Endothelial cell of umbilical vein (primary cell): Measurements from ENCODE around the gene ITGA8. TPM values are rescaled to one million over a fixed set of nuclear protein-coding genes. Genes with fewer than 3 reads are reported as not detected.

Experiments
- BruUV-seq: library from RNA; stranded (reverse); fragments of 400-500 nt; replicated peaks from 2 replicates; lab custom pipeline; 2021; lab: Mats Ljungman, UMichigan
- CTCF ChIA-PET: fragments of 300-600, 350-600 bp; sonication (Branson Sonifier 250); formaldehyde crosslinking; loops from one replicate; lab custom pipeline; 2021; ENCODE audit warnings: antibody characterized with exemption, inconsistent platforms; lab: Charles Lee
- POLR2A ChIA-PET: fragments of 300-600, 350-600 bp; sonication (Branson Sonifier 250); formaldehyde crosslinking; loops from one replicate; lab custom pipeline; 2021; ENCODE audit warnings: antibody characterized with exemption, inconsistent platforms; lab: Charles Lee
- DNase-seq: peaks from one replicate; pipeline ENCODE4 v3.0.0-alpha.2; 2011; ENCODE audit warnings: low read depth, low spot score
- FAIRE-seq: peaks from 2 replicates; lab custom pipeline; 2011; peaks lifted over from hg19 to GRCh38; lab: Jason Lieb, UNC
- H2AFZ ChIP-seq: 2 replicates; pipeline ENCODE4 v1.6.0; 2012; ENCODE audit warnings: low read depth, low read length, control low read depth, inconsistent platforms
- H3K27ac ChIP-seq: 2 replicates; pipeline ENCODE4 v1.5.1; 2011; ENCODE audit warnings: low read depth, mild to moderate bottlenecking, control low read depth, low read length, moderate library complexity; ENCODE audit not compliant: insufficient read depth
- H3K27me3 ChIP-seq, 2 experiments: 2 replicates each; pipeline versions ENCODE4 v1.6.0 to v1.6.1; 2011; ENCODE audit warnings: low read length in 2 of 2, mixed read lengths in 1 of 2; ENCODE audit not compliant: control insufficient read depth in 2 of 2, insufficient read depth in 2 of 2
- H3K36me3 ChIP-seq, 2 experiments: 2 replicates in 1 of 2; 3 replicates in 1 of 2; pipeline ENCODE4 v1.5.1; 2011; ENCODE audit warnings: low read length in 2 of 2, mild to moderate bottlenecking in 1 of 2, moderate library complexity in 1 of 2; ENCODE audit not compliant: control insufficient read depth in 2 of 2, insufficient read depth in 2 of 2; ENCODE audit errors: extremely low read depth in 1 of 2
- H3K4me1 ChIP-seq: 3 replicates; pipeline ENCODE4 v1.5.1; 2011; ENCODE audit warnings: mild to moderate bottlenecking, low read length; ENCODE audit not compliant: control insufficient read depth, insufficient read depth; ENCODE audit errors: extremely low read depth
- H3K4me2 ChIP-seq: 2 replicates; pipeline ENCODE4 v1.6.1; 2011; ENCODE audit warnings: low read length, control low read depth, mixed read lengths; ENCODE audit not compliant: insufficient read depth
- H3K4me3 ChIP-seq, 3 experiments: fragments of 200-600 bp in 1 of 3; sonication (generic), shearing (Covaris generic) in 1 of 3; replicated peaks in 1 of 3; 2 replicates each; pipeline ENCODE4 v1.5.1; 2011 to 2016; ENCODE audit warnings: control low read depth in 3 of 3, low read length in 3 of 3, mild to moderate bottlenecking in 2 of 3, inconsistent platforms in 1 of 3, low read depth in 1 of 3, moderate library complexity in 1 of 3; ENCODE audit not compliant: insufficient read depth in 1 of 3
- H3K79me2 ChIP-seq: 2 replicates; pipeline ENCODE4 v1.6.0; 2012; ENCODE audit warnings: low read length, inconsistent platforms; ENCODE audit not compliant: control insufficient read depth, insufficient read depth
- H3K9ac ChIP-seq: replicated peaks from 2 replicates; pipeline ENCODE3; 2011; ENCODE audit warnings: low read length, control low read depth; ENCODE audit not compliant: insufficient read depth; ENCODE audit errors: extremely low read depth
- H3K9me1 ChIP-seq: replicated peaks from 3 replicates; pipeline ENCODE4 v1.6.0; 2011; ENCODE audit warnings: mild to moderate bottlenecking, low read length; ENCODE audit not compliant: control insufficient read depth, insufficient read depth; ENCODE audit errors: extremely low read depth
- H3K9me3 ChIP-seq: replicated peaks from 2 replicates; pipeline ENCODE4 v1.5.1; 2012; ENCODE audit warnings: low read length, inconsistent platforms; ENCODE audit not compliant: control insufficient read depth, insufficient read depth
- H4K20me1 ChIP-seq: replicated peaks from 2 replicates; pipeline ENCODE3; 2011; ENCODE audit warnings: mild to moderate bottlenecking, low read length; ENCODE audit not compliant: control insufficient read depth, insufficient read depth; ENCODE audit errors: extremely low read depth
- FOS ChIP-seq: IDR thresholded peaks from 2 replicates; pipeline ENCODE4 v1.6.1; 2011; ENCODE audit warnings: mild to moderate bottlenecking, low read length, moderate library complexity, borderline replicate concordance; ENCODE audit not compliant: insufficient read depth
- JUN ChIP-seq: IDR thresholded peaks from 2 replicates; pipeline ENCODE4 v1.6.1; 2011; ENCODE audit warnings: borderline replicate concordance, low read depth; ENCODE audit not compliant: insufficient read length, insufficient read depth
- POLR2AphosphoS5 ChIP-seq: IDR thresholded peaks from 2 replicates; pipeline ENCODE4 v1.6.1; 2012; ENCODE audit warnings: low read depth, mild to moderate bottlenecking, control low read depth, low read length, moderate library complexity; ENCODE audit not compliant: insufficient read depth
- dilution Hi-C: fragments of 300-500 bp; cut with MboI; formaldehyde crosslinking; loops from one replicate; pipeline ENCODE4 v1.15.0; 2019; ENCODE audit warnings: low sequenced_read_pairs; ENCODE audit not compliant: extremely low pct_ligation_motif_present
- intact Hi-C: fragments of 100-400 bp; cut with micrococcal nuclease; formaldehyde crosslinking; loops from one replicate; pipeline ENCODE4 v1.10.0; 2022
- polyA plus RNA-seq, 4 experiments: library from polyadenylated mRNA; depleted of rRNA in 3 of 4; stranded (reverse) in 3 of 4; unstranded in 1 of 4; fragments of >200 nt; gene quantifications; 2 replicates each; pipeline versions ENCODE4 v1.2.1 to v1.2.3, GENCODE V29; 2011 to 2012; ENCODE audit warnings: missing spikeins in 1 of 4
- total RNA-seq: library from RNA; stranded (reverse); gene quantifications from 2 replicates; pipeline ENCODE4 v1.2.3, GENCODE V29; 2021
- TF ChIP-seq, protein P1 (sequence below), 2 donors: IDR thresholded peaks; 1 replicate in 1 of 2; 2 replicates in 1 of 2; pipeline ENCODE4 v1.5.1; 2011; ENCODE audit warnings: low read length in 2 of 2, mild to moderate bottlenecking in 2 of 2, moderate library complexity in 2 of 2, control low read depth in 1 of 2, inconsistent platforms in 1 of 2, low read depth in 1 of 2; ENCODE audit not compliant: insufficient read depth in 1 of 2; ENCODE audit errors: extremely low read depth in 1 of 2

Gene ITGA8
- total and polyA plus RNA-seq, 2 donors (not counting 3 experiments of a cell fraction or from before 2014, with no cell fraction given) = 0.04 to 0.40 TPM

DNA sequence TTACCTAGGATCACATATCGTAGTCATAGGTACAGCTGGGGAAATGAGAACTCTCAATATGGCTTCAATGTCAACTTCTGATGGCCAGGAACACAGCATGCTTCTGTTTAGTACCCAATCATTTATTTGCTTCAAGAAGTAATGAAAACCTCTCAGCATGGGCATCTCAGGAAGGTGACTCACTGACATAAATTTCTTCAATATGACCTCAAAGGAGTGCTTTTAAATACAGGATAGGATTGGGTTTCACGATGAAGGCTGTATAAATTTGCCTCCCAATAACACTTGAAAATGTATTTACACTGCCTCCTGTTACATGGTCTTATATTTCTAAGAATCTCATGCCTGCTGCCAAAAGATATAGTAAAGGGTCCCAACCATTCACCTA lies 15.1 kb downstream of the ITGA8 start:
- Histone ChIP-seq H3K4me2 (peak overlapping the region; percentile 16), H4K20me1 (no peaks in the 10 kb centered on the region), H3K27ac (peak overlapping the region; percentile 15), H3K9ac (no peak overlapping the region), H2AFZ (no peak overlapping the region), H3K4me1 (peaks cover 30% of the 10 kb centered on the region), H3K4me3 (no peak overlapping the region), H3K36me3 (no peaks in the 10 kb centered on the region), H3K27me3 (no peaks in the 10 kb centered on the region), H3K9me3 (no peaks in the 10 kb centered on the region), H3K79me2 (no peaks in the 10 kb centered on the region), H3K9me1 (no peaks in the 10 kb centered on the region)
- intact Hi-C loops = no loop called here
- BruUV-seq = no TSS peak
- dilution Hi-C loops = no loop called here
- POLR2A ChIA-PET = no interaction called here
- TF ChIP-seq FOS (peak; percentile 39), POLR2AphosphoS5 (no peak)
- FAIRE-seq (peak; percentile 85), DNase-seq (peak; percentile 34)
- CTCF ChIA-PET = interaction anchor here (0.6 to 0.9 kb wide), 2 partner anchors 55 to 81 kb away, joined by 3 read pairs; no protein-coding TSS in a partner anchor

DNA sequence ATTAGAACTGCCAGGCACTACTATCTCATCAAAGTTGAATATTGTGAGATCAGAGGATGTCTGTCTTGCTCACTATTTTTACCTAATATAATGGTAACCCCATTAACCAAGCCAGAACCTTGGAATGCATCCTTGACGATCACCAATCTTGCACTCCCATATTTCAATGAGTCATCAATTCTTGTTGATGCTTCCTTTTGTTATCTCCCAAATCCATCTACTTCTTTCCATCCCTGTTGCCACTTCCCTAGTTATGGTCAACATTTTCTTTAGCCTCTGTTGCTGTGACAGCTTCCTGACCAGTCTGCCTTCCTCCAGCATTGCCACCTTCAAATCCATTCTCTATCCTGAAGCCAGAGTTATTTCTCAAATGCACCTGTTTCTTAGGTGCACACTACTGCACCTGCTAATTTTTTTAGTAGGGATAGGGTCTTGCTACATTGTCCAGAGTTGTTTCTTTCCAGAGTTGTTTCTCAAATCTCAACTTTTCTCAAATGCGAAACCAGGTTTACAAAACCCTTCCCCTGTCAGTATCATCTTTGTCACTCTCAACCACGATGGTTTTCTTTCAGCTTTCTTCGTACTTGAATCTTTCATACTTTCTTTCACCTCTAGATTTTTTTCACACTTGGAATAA lies 15.7 kb downstream of the ITGA8 start:
- Histone ChIP-seq H3K4me2 (peak overlapping the region; percentile 69), H3K9me1 (no peaks in the 10 kb centered on the region), H3K27me3 (no peaks in the 10 kb centered on the region), H3K36me3 (no peaks in the 10 kb centered on the region), H3K9ac (no peak overlapping the region), H3K4me1 (peaks cover 30% of the 10 kb centered on the region), H3K9me3 (no peaks in the 10 kb centered on the region), H3K27ac (peak overlapping the region; percentile 53), H3K79me2 (no peaks in the 10 kb centered on the region), H3K4me3 (no peak overlapping the region), H2AFZ (no peak overlapping the region), H4K20me1 (no peaks in the 10 kb centered on the region)
- TF ChIP-seq, protein P1, sequence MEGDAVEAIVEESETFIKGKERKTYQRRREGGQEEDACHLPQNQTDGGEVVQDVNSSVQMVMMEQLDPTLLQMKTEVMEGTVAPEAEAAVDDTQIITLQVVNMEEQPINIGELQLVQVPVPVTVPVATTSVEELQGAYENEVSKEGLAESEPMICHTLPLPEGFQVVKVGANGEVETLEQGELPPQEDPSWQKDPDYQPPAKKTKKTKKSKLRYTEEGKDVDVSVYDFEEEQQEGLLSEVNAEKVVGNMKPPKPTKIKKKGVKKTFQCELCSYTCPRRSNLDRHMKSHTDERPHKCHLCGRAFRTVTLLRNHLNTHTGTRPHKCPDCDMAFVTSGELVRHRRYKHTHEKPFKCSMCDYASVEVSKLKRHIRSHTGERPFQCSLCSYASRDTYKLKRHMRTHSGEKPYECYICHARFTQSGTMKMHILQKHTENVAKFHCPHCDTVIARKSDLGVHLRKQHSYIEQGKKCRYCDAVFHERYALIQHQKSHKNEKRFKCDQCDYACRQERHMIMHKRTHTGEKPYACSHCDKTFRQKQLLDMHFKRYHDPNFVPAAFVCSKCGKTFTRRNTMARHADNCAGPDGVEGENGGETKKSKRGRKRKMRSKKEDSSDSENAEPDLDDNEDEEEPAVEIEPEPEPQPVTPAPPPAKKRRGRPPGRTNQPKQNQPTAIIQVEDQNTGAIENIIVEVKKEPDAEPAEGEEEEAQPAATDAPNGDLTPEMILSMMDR (IDR thresholded peaks at IDR 0.05; ENCODE audit: extremely low read depth in 1 of 2, insufficient read depth in 1 of 2, low read depth in 1 of 2, low read length in 2 of 2) = no peak
- peak; percentile 27 for TF ChIP-seq JUN
- dilution Hi-C loops = no loop called here
- FAIRE-seq (peak; percentile 15), DNase-seq (no peak)
- BruUV-seq = TSS peak; percentile 52
- POLR2A ChIA-PET = no interaction called here
- intact Hi-C loops = loop anchor here (2.0 kb wide), 1 partner anchor 73 kb away; no protein-coding TSS in a partner anchor
- CTCF ChIA-PET = interaction anchor here (0.6 to 0.9 kb wide), 2 partner anchors 54 to 80 kb away, joined by 3 read pairs; no protein-coding TSS in a partner anchor
